Left lung (tissue), 10 donors: Measurements from ENCODE around the gene CREB3L1. TPM values are rescaled to one million over a fixed set of nuclear protein-coding genes. Genes with fewer than 3 reads are reported as not detected.

Experiments used
- ATAC-seq: fragments of 200-7000 bp; cut with Tn5 transposase; one replicate; pipeline ENCODE4 v1.9.1; 2020; ENCODE audit warnings: moderate library complexity
- DNase-seq, 4 donors: peaks; one replicate each; pipeline ENCODE4 v3.0.0-alpha.2; 2013 to 2020
- H3K27ac ChIP-seq, 2 donors: fragments of 200-600 bp; sonication (generic) in 1 of 2; one replicate each; pipeline versions ENCODE4 v1.5.0 to v1.8.0; 2020 to 2021
- H3K27me3 ChIP-seq, 2 donors: fragments of 200-600 bp; sonication (generic) in 1 of 2; one replicate each; pipeline versions ENCODE4 v1.5.0 to v1.8.0; 2020 to 2021
- H3K36me3 ChIP-seq, 2 donors: fragments of 200-600 bp; sonication (generic) in 1 of 2; one replicate each; pipeline versions ENCODE4 v1.5.0 to v1.8.0; 2020 to 2021
- H3K4me1 ChIP-seq, 2 donors: fragments of 200-600 bp; one replicate each; pipeline ENCODE4 v1.8.0; 2021
- H3K4me3 ChIP-seq, 2 donors: fragments of 200-600 bp; sonication (generic) in 1 of 2; one replicate each; pipeline versions ENCODE4 v1.5.0 to v1.8.0; 2020 to 2021; ENCODE audit warnings: mild to moderate bottlenecking in 1 of 2
- H3K9me3 ChIP-seq, 2 donors: fragments of 200-600 bp; sonication (generic) in 1 of 2; one replicate each; pipeline versions ENCODE4 v1.5.0 to v1.8.0; 2020 to 2021
- intact Hi-C, 2 donors: fragments of 100-400 bp; cut with DNase I; formaldehyde crosslinking; loops; one replicate each; pipeline versions ENCODE4 v1.11.2 to v1.14.2; 2022
- polyA plus RNA-seq, 6 donors: library from polyadenylated mRNA; unstranded; fragments of 120-200 nt; gene quantifications; one replicate each; pipeline ENCODE4 v1.2.1, GENCODE V29; 2013; ENCODE audit not compliant: insufficient read length in 6 of 6
- total RNA-seq, 2 donors: library from RNA; stranded (reverse); fragmentation: NEBNext Ultra II Directional; extraction: Animal tissue kit (Norgen Biotek cat#: 25700); gene quantifications; one replicate each; pipeline ENCODE4 v1.2.1, GENCODE V29; 2021
- TF ChIP-seq, protein P1 (sequence below), 2 donors: fragments of 200-600 bp; sonication (generic) in 1 of 2; IDR thresholded peaks; one replicate each; pipeline versions ENCODE4 v1.5.0 to v1.8.0; 2021; ENCODE audit warnings: antibody characterized with exemption in 2 of 2
- donor health status: DM: no; HTN: yes; CAD: no.
- donor health status: DM: no; HTN: no; CAD: no.

Gene CREB3L1
- total and polyA plus RNA-seq, 8 donors, result 16.2 to 59.3 (median 26.1) TPM

- TF ChIP-seq, protein P1, sequence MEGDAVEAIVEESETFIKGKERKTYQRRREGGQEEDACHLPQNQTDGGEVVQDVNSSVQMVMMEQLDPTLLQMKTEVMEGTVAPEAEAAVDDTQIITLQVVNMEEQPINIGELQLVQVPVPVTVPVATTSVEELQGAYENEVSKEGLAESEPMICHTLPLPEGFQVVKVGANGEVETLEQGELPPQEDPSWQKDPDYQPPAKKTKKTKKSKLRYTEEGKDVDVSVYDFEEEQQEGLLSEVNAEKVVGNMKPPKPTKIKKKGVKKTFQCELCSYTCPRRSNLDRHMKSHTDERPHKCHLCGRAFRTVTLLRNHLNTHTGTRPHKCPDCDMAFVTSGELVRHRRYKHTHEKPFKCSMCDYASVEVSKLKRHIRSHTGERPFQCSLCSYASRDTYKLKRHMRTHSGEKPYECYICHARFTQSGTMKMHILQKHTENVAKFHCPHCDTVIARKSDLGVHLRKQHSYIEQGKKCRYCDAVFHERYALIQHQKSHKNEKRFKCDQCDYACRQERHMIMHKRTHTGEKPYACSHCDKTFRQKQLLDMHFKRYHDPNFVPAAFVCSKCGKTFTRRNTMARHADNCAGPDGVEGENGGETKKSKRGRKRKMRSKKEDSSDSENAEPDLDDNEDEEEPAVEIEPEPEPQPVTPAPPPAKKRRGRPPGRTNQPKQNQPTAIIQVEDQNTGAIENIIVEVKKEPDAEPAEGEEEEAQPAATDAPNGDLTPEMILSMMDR (IDR thresholded peaks at IDR 0.05), result no peak
- H3K27me3 ChIP-seq, result peaks cover 0 to 3% of the 10 kb centered on the region in 2 donors
- no peaks in the 10 kb centered on the region for H3K36me3 ChIP-seq
- H3K9me3 ChIP-seq, result no peaks in the 10 kb centered on the region
- H3K4me1 ChIP-seq, result peaks cover 34 to 42% of the 10 kb centered on the region in 2 donors
- no peak overlapping the region for H3K4me3 ChIP-seq
- DNase-seq (no peak), ATAC-seq (no peak)
- intact Hi-C loops, result no loop called here
- peak overlapping the region in 1 of 2 donors; percentile 66 for H3K27ac ChIP-seq
Measured at GRCh38 chr11:46290011-46290410, 12.5 kb downstream of the CREB3L1 start.

DNA sequence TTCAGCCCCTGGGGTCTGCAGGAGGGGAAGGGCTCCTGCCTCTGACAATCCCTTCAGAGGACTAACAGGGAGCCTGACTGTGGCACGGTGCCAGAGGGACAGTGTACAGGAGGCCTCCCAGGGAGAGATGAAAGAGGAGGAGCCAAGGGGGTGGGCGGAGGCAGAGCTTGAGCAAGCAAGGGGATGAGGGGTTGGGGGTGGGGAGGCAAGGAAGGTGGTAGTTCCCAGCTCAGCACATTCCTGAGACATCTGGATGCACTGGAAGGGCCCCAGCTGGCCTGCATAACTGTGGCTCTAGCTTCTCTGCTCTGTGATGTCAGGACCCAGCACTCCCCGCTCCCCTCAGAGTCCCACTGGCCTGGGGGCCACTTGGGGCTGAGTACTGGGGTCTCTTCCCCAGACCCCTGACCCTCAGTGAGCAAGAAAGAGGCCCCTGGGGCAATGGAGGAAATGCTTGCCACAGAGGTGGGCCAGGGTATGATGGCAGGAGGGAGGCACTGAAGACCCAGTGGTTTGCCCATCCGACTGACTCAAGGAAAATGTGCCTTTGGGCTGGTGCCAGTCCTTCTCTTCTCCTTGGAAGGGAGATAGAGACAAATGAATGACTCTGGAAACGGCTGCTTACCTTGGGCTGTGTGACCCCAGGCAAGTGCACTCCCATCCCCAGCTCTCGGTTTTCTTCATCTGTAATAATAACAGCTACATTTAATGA is 13.3 kb downstream of the CREB3L1 start:
- peak overlapping the region in 1 of 2 donors; percentile 81 for H3K27ac ChIP-seq
- H3K4me1 ChIP-seq, result peaks cover 35 to 45% of the 10 kb centered on the region in 2 donors
- TF ChIP-seq, protein P1 (IDR thresholded peaks at IDR 0.05), result no peak
- H3K4me3 ChIP-seq, result no peak overlapping the region
- H3K27me3 ChIP-seq, result peaks cover 0 to 10% of the 10 kb centered on the region in 2 donors
- peak; percentile 48 for ATAC-seq
- peak; percentile 84 to 96 (median 92) for DNase-seq
- no peaks in the 10 kb centered on the region for H3K9me3 ChIP-seq
- intact Hi-C loops, result no loop called here
- H3K36me3 ChIP-seq, result no peaks in the 10 kb centered on the region

DNA sequence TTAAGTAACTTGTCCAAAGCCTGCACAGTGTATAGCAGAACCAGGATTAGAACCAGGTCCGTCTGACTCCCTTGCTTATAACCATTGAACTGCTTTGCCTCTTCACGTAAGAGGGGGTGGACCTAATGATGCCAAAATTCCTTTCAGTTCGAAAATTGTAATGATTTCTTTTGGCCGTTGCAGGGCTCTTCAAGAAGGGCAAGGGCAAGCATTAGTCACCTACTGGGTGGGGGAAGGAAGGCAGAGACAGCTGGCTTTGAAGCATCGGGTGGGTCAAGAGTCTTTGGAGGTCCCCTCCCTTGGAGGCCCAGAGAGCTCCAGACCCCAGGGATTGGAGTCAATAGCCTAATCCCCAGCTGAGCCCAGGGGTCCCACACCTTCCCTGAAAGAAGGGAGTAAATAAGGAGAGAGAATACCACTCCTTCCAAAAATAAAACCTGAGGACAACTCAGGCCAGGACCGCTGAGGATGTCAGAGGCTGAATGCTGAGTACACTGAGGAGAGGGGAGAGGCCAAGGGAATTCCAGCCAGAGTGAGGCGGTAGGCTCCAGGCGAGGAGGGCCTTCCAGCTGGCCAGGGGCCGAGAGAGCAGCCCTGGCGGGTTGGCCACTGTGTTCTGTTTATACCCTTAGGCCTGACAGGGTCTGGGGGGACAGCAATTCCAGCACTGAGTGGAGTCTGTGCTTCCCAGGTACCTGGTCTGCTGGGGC is 14.1 kb downstream of the CREB3L1 start:
- H3K4me3 ChIP-seq, result no peak overlapping the region
- ATAC-seq, result peak; percentile 12
- H3K36me3 ChIP-seq, result no peaks in the 10 kb centered on the region
- peak in 1 of 4 donors; percentile 76 for DNase-seq
- peaks cover 0 to 19% of the 10 kb centered on the region in 2 donors for H3K27me3 ChIP-seq
- no peaks in the 10 kb centered on the region for H3K9me3 ChIP-seq
- peak overlapping the region in 1 of 2 donors; percentile 81 for H3K27ac ChIP-seq
- intact Hi-C loops, result no loop called here
- peaks cover 41 to 48% of the 10 kb centered on the region in 2 donors for H3K4me1 ChIP-seq
- TF ChIP-seq, protein P1 (IDR thresholded peaks at IDR 0.05), result no peak

DNA sequence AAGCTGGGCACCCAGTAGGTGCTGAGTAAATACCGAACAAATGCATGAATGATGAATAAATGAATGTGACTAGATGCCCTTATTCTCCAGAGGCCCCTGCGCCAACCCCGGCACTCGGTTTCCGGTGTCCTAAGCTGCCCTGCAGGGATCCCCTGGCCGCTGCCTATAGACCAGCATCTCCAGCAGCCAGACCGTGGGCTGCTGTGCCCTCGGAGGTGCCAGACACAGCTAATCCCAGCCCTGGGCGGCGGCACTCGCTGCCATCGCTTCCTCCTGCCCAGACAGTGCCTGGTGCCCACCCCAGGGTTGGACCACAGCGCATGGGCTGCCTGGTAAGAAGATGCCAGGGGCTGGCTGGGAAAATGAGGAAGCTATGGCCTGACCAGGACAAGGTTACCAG is 15.6 kb downstream of the CREB3L1 start:
- ATAC-seq, result no peak
- intact Hi-C loops, result no loop called here
- DNase-seq, result peak in 1 of 4 donors; percentile 71
- no peaks in the 10 kb centered on the region for H3K36me3 ChIP-seq
- no peak overlapping the region for H3K27ac ChIP-seq
- TF ChIP-seq, protein P1 (IDR thresholded peaks at IDR 0.05), result no peak
- peaks cover 0 to 33% of the 10 kb centered on the region in 2 donors for H3K27me3 ChIP-seq
- no peaks in the 10 kb centered on the region for H3K9me3 ChIP-seq
- H3K4me1 ChIP-seq, result peaks cover 49 to 53% of the 10 kb centered on the region in 2 donors
- H3K4me3 ChIP-seq, result no peak overlapping the region

- TF ChIP-seq, protein P1 (IDR thresholded peaks at IDR 0.05), result no peak
- H3K27ac ChIP-seq, result peak overlapping the region in 1 of 2 donors; percentile 56
- H3K36me3 ChIP-seq, result no peaks in the 10 kb centered on the region
- no peak for DNase-seq
- ATAC-seq, result no peak
- no peak overlapping the region for H3K4me3 ChIP-seq
- intact Hi-C loops, result no loop called here
- no peaks in the 10 kb centered on the region for H3K9me3 ChIP-seq
- peaks cover 52 to 53% of the 10 kb centered on the region in 2 donors for H3K4me1 ChIP-seq
- peaks cover 0 to 33% of the 10 kb centered on the region in 2 donors for H3K27me3 ChIP-seq
Measured at GRCh38 chr11:46293641-46294103, 16.2 kb downstream of the CREB3L1 start.
